IPS-18a (cell line): Measurements from ENCODE around the gene RRN3.
A peak's percentile ranks its signal among the peaks of the same experiment; 100 is the strongest.
"Not testable (repeated sequence)": the region's sequence is repeated elsewhere in the genome, so short reads cannot be mapped to it uniquely, and the experiment has no call there.

Experiments used
- H3K27ac ChIP-seq: one replicate; pipeline ENCODE4 v1.5.1; 2013; ENCODE audit warnings: low read length
- H3K27me3 ChIP-seq: one replicate; pipeline ENCODE4 v1.6.1; 2013; ENCODE audit warnings: mild to moderate bottlenecking, low read length; ENCODE audit not compliant: control insufficient read depth, insufficient read depth
- H3K36me3 ChIP-seq: one replicate; pipeline ENCODE4 v1.6.1; 2013; ENCODE audit warnings: low read depth, low read length; ENCODE audit not compliant: control insufficient read depth
- H3K4me1 ChIP-seq: one replicate; pipeline ENCODE4 v1.6.1; 2013; ENCODE audit warnings: low read depth, low read length; ENCODE audit not compliant: control insufficient read depth
- H3K4me3 ChIP-seq: one replicate; pipeline ENCODE4 v1.5.1; 2013; ENCODE audit warnings: low read length
- H3K9ac ChIP-seq: one replicate; pipeline ENCODE4 v1.6.1; 2013; ENCODE audit warnings: mild to moderate bottlenecking, low read length, moderate library complexity
- H3K9me3 ChIP-seq: one replicate; pipeline ENCODE4 v1.6.1; 2013; ENCODE audit warnings: low read depth, low read length; ENCODE audit not compliant: control insufficient read depth

The RRN3 gene

GRCh38 chr16:15076161-15076560 is 17.9 kb downstream of the RRN3 start:
- not testable (repeated sequence) for H3K27me3 ChIP-seq, H3K4me1 ChIP-seq, H3K9me3 ChIP-seq, H3K9ac ChIP-seq, H3K4me3 ChIP-seq, H3K27ac ChIP-seq
- peaks cover 57% of the 10 kb centered on the region for H3K36me3 ChIP-seq

GRCh38 chr16:15073101-15073500 is 21.0 kb downstream of the RRN3 start:
- Histone ChIP-seq H3K4me3 (no peak overlapping the region), H3K9me3 (no peaks in the 10 kb centered on the region), H3K9ac (no peak overlapping the region), H3K36me3 (peaks cover 67% of the 10 kb centered on the region), H3K27ac (no peak overlapping the region), H3K4me1 (no peaks in the 10 kb centered on the region), H3K27me3 (no peaks in the 10 kb centered on the region)

GRCh38 chr16:15071916-15072769 is 21.9 kb downstream of the RRN3 start:
- not testable (repeated sequence) for H3K4me1 ChIP-seq, H3K4me3 ChIP-seq, H3K9me3 ChIP-seq, H3K9ac ChIP-seq, H3K27me3 ChIP-seq, H3K27ac ChIP-seq
- peaks cover 71% of the 10 kb centered on the region for H3K36me3 ChIP-seq

DNA sequence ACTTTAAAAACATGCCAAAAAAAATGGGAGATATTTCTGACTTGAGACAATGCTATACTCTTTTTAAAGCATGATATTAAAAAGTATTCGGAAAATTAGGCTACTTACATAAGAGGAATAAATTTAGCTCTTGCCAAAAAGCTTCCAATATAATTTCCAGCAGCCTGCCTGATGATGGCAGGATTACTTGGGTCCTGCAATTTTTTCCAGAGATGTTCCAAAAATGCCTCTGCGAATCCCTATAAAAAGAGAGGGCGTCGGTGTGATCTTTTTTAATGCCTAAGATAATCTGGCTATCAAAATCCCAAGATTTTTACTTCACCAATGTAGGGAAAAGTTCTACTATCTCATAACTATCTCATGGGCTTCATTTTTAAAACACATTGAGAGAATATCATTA is 23.1 kb downstream of the RRN3 start:
- peaks cover 65% of the 10 kb centered on the region for H3K36me3 ChIP-seq
- not testable (repeated sequence) for H3K27me3 ChIP-seq, H3K4me3 ChIP-seq, H3K4me1 ChIP-seq, H3K9me3 ChIP-seq, H3K27ac ChIP-seq, H3K9ac ChIP-seq

GRCh38 chr16:15066690-15067089 is 27.4 kb downstream of the RRN3 start:
- H3K27me3 ChIP-seq, H3K9me3 ChIP-seq, H3K4me3 ChIP-seq, H3K4me1 ChIP-seq, H3K9ac ChIP-seq, H3K27ac ChIP-seq: not testable (repeated sequence)
- peaks cover 46% of the 10 kb centered on the region for H3K36me3 ChIP-seq

DNA sequence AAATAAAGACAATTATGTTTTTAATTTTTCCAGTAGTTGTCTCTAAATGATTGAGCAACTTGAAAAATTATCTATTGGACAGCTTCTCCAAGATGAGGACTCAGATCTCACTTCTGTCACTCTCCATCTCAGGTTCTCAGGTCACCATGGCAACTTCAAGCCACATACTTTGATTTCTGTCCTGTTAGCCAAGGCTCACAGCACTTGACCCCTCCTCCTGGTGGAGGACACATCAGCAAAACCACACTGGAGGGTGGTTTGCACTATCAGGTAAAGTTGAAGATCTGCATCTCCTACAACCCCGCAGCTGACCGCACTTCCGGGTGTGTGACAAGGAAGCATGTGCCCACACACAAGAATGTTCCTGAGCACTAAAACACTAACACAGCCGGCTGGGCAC is 28.1 kb downstream of the RRN3 start:
- not testable (repeated sequence) for H3K27me3 ChIP-seq, H3K9me3 ChIP-seq, H3K4me1 ChIP-seq, H3K27ac ChIP-seq, H3K4me3 ChIP-seq, H3K9ac ChIP-seq
- peaks cover 49% of the 10 kb centered on the region for H3K36me3 ChIP-seq

DNA sequence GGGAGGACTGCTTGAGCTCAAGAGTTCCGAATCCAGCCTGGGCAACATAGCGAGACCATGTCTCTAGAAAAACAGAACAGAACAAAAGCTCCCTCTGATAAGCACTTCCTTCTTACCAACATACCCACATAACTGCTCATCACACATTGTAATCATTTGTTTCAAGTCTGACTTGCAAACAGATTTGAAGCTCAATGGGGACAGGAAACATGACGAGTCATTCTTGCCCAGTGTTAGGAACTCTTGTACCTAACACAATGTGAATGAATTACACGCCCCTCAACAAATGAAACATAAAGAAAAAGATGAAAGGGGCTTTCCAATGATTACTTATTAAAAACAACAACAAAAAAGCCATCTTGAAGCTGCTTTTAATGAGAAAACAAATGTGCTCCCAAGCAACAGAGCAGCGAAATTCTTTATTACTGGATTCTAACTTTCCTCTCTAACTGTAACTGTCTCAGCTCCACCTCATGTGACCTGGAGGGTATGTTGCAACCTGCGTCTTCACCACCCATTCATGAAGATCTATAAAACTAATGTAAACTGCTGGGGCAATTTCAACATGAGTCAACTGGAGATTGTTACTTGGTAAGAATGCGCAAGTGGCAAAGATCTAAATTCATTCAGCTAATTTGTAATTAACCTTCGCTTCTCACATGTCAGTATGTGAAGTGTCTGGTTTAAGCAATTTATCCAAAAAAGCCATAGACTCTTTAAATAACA is 31.8 kb downstream of the RRN3 start:
- H3K27ac ChIP-seq, H3K27me3 ChIP-seq, H3K4me1 ChIP-seq, H3K9me3 ChIP-seq, H3K9ac ChIP-seq, H3K4me3 ChIP-seq: not testable (repeated sequence)
- H3K36me3 ChIP-seq, result peaks cover 45% of the 10 kb centered on the region

DNA sequence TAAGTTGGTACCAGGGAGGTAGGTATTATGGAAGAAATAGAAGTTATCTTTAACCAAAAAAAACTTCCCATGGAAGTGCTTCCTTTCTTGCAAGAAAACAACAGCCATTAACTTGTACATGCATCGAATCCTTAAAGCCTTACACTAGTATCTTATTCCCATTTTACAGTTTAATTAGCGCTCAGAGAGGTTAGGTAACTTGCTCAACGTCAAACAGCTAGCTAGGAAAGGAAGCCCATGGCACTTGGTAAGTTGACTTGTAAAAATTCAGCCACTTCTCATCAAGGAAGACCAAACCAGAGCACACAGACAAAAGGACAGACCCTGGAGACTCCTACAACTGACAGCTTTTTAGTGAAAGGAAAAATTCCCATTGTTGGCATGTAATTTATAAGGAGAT is 34.7 kb downstream of the RRN3 start:
- Histone ChIP-seq H3K4me1 (no peaks in the 10 kb centered on the region), H3K36me3 (peaks cover 45% of the 10 kb centered on the region), H3K9me3 (no peaks in the 10 kb centered on the region), H3K9ac (no peak overlapping the region), H3K27me3 (no peaks in the 10 kb centered on the region), H3K4me3 (no peak overlapping the region), H3K27ac (no peak overlapping the region)

DNA sequence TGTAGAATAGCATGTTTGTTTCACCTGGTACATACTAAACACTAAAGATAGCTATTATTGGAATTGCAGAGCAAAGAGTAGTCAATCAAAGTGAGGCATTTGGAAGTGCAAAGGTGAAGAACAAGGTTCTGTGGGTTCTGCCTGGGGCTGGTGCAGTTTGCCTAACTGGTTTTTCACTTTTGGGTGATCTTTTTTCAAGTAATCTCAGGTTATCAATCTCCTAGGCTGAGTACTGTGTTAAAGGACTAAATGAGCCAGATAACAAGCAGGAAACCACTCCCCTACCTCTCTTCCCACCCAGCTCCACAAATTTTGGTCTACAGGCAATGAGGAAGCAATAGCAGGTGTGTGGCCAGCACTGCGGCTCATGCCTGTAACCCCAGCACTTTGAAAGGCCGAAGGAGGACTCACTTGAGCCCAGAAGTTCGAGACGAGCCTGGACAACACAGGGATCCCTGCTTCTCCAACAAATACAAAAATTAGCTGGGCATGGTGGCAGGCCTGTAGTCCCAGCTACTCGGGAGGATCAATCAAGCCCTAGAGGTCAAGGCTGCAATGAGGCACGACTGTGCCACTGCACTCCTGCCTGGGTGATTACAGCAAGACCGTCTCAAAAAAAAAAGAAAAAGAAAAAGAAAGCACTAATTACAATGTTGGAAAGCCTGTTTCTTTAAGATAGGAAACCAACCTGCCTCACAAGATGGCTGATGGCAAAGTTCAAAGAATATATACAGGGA is 36.2 kb downstream of the RRN3 start:
- Histone ChIP-seq H3K4me1 (no peaks in the 10 kb centered on the region), H3K27ac (no peak overlapping the region), H3K9ac (no peak overlapping the region), H3K27me3 (no peaks in the 10 kb centered on the region), H3K4me3 (no peak overlapping the region), H3K36me3 (peaks cover 38% of the 10 kb centered on the region), H3K9me3 (no peaks in the 10 kb centered on the region)

DNA sequence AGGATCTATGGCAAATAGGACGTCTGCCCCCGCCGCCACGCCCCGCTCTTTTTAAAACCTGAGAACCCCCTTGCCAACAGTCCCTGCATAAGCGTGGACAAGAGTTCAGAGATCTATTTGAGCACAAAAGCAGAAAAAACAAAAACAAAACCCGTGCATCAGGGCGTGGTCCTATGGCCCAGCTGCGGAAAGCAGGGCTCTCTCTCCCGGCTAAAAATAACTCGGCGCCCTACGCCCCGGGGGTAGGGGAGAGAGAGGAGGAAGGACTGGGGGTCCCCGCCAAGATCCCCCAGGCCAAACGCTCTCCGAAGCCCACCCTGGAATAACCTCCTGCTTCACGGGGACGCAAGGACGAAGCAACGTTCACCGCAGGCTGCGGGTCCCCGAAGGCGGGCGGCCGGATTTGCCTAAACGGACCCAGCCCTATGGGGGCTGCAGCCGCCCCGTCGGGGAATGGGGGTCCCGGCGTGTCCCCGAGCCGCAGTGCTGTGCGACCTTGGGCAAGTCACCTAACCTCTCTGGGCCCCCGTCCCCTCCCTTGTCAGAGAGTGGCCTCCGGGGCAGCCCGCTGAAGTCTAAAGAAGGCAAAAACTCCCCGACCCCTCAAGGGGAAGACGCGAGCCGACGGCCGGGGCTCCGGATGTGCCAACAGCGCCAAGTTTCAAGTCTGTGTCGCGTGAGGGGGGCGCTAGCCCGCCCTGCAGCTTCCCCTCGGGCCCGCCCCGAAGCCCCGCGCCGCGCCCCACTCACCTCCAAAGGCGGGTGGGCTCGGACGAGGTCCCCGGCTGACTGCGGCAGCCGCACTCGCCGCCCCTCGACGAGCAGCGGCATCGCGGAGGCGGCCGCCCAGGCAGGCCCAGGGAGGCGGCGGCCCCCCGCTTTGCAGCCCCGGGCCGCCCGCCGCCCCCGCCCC is 38.7 kb downstream of the RRN3 start:
- no peak overlapping the region for H3K27ac ChIP-seq
- H3K4me3 ChIP-seq, result peak overlapping the region; percentile 78
- peak overlapping the region; percentile 55 for H3K9ac ChIP-seq
- no peaks in the 10 kb centered on the region for H3K27me3 ChIP-seq
- no peaks in the 10 kb centered on the region for H3K9me3 ChIP-seq
- H3K4me1 ChIP-seq, result no peaks in the 10 kb centered on the region
- H3K36me3 ChIP-seq, result peaks cover 14% of the 10 kb centered on the region
